ENCODE results near the gene BRME1.

DNA sequence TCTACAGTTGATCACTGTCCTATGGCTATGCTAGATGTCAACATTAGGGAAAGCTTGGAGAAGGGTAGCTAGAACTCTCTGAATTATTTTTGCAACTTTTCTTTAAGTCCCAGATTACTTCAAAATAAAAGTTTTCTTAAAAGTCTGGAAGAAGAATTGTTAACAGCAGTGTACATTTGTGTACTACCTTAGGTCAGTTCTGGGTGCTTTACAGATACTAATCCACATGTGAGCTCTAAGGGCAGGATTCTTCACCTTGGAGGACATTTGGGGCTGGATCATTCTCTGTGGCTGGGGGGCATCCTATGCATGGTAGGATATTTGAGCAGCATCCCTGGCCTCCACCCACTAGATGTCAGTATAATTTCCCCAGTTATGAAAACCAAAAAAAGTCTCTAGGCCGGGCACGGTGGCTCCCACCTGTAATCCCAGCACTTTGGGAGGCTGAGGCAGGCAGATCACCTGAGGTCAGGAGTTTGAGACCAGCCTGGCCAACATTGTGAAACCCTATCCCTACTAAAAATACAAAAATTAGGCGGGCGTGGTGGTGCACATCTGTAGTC is 2.8 kb downstream of the BRME1 start:
- TF ChIP-seq EZH2phosphoT487 (IDR thresholded peaks at IDR 0.05), result no peak
- TF ChIP-seq, protein P1, sequence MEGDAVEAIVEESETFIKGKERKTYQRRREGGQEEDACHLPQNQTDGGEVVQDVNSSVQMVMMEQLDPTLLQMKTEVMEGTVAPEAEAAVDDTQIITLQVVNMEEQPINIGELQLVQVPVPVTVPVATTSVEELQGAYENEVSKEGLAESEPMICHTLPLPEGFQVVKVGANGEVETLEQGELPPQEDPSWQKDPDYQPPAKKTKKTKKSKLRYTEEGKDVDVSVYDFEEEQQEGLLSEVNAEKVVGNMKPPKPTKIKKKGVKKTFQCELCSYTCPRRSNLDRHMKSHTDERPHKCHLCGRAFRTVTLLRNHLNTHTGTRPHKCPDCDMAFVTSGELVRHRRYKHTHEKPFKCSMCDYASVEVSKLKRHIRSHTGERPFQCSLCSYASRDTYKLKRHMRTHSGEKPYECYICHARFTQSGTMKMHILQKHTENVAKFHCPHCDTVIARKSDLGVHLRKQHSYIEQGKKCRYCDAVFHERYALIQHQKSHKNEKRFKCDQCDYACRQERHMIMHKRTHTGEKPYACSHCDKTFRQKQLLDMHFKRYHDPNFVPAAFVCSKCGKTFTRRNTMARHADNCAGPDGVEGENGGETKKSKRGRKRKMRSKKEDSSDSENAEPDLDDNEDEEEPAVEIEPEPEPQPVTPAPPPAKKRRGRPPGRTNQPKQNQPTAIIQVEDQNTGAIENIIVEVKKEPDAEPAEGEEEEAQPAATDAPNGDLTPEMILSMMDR (IDR thresholded peaks at IDR 0.05), result peak; percentile 34

Measured in neural progenitor cell (in vitro differentiated cells).